ENCODE measurements around the gene PPFIBP1. TPM values are rescaled to one million over a fixed set of nuclear protein-coding genes. Genes with fewer than 3 reads are reported as not detected.

Gene PPFIBP1
- total and polyA plus RNA-seq, 2 donors (not counting 1 experiment from before 2014, with no cell fraction given) = 3.3 to 15.0 TPM

- no peaks in the 10 kb centered on the region for H4K20me1 ChIP-seq (ENCODE audit: control insufficient read depth, insufficient read depth, low read length, poor library complexity, severe bottlenecking)
- no peaks in the 10 kb centered on the region for H3K27me3 ChIP-seq (replicated peaks in 1 of 4; ENCODE audit: control extremely low read depth in 1 of 4, control insufficient read depth in 3 of 4, insufficient read depth in 4 of 4, low read length in 3 of 4)
- CTCF ChIA-PET = no interaction called here
- intact Hi-C loops (cut with micrococcal nuclease) = no loop called here
- H3K4me3 ChIP-seq (ENCODE audit: control extremely low read depth in 1 of 5, extremely low read depth in 1 of 5, insufficient read depth in 1 of 5, low read depth in 2 of 5, low read length in 4 of 5) = no peak overlapping the region
- no CpG with 5 or more reads among the region's 1 CpG for WGBS (ENCODE audit: insufficient coverage)
- H3K36me3 ChIP-seq (replicated peaks in 1 of 2; ENCODE audit: control extremely low read depth in 1 of 2, control insufficient read depth in 1 of 2, extremely low read depth in 1 of 2, insufficient read depth in 2 of 2, low read length in 1 of 2) = no peaks in the 10 kb centered on the region
- H3K4me1 ChIP-seq (ENCODE audit: control insufficient read depth in 2 of 2, insufficient read depth in 2 of 2, low read length in 2 of 2) = no peaks in the 10 kb centered on the region
- ATAC-seq (ENCODE audit: low read depth) = no peak
- peaks cover 0 to 6% (median 1%) of the 10 kb centered on the region in 3 donors for H3K9me3 ChIP-seq (ENCODE audit: control extremely low read depth in 1 of 3, control insufficient read depth in 2 of 3, insufficient read depth in 1 of 3, low read length in 2 of 3)
- no peak overlapping the region for H2AFZ ChIP-seq (ENCODE audit: insufficient read depth, low read depth, low read length, poor library complexity, severe bottlenecking)
- no peaks in the 10 kb centered on the region for H3K27me3 Mint-ChIP-seq
- DNase-seq = no peak
- no peak overlapping the region for H3K4me2 ChIP-seq (replicated peaks; ENCODE audit: low read depth, low read length, poor library complexity, severe bottlenecking)
- H3K27ac ChIP-seq (ENCODE audit: low read length in 2 of 2) = no peak overlapping the region
- no peak overlapping the region for H3K9ac ChIP-seq (ENCODE audit: low read length)
- TF ChIP-seq EZH2 (IDR thresholded peaks at IDR 0.05; ENCODE audit: borderline replicate concordance, insufficient read depth, low read depth, low read length, poor library complexity, severe bottlenecking) (no peak), CTCF (IDR thresholded peaks at IDR 0.05) (no peak)
- H3K4me1 Mint-ChIP-seq = peaks cover 3% of the 10 kb centered on the region
- POLR2A ChIA-PET = no interaction called here
- no peak overlapping the region for H3K27ac Mint-ChIP-seq
- no peaks in the 10 kb centered on the region for H3K79me2 ChIP-seq (ENCODE audit: control insufficient read depth, insufficient read depth, low read length)
- H3K4me3 Mint-ChIP-seq = no peak overlapping the region
- H3K9me3 Mint-ChIP-seq (ENCODE audit: insufficient read depth) = no peaks in the 10 kb centered on the region
These were observed 78.5 kb downstream of the PPFIBP1 start for GRCh38 chr12:27602516-27602915.

GRCh38 chr12:27604431-27604830 is 80.4 kb downstream of the PPFIBP1 start:
- no peak overlapping the region for H3K4me3 Mint-ChIP-seq
- no peaks in the 10 kb centered on the region for H3K36me3 ChIP-seq (replicated peaks in 1 of 2; ENCODE audit: control extremely low read depth in 1 of 2, control insufficient read depth in 1 of 2, extremely low read depth in 1 of 2, insufficient read depth in 2 of 2, low read length in 1 of 2)
- CTCF ChIA-PET = no interaction called here
- no peak overlapping the region for H3K9ac ChIP-seq (ENCODE audit: low read length)
- H3K4me1 ChIP-seq (ENCODE audit: control insufficient read depth in 2 of 2, insufficient read depth in 2 of 2, low read length in 2 of 2) = no peaks in the 10 kb centered on the region
- H3K4me1 Mint-ChIP-seq = peaks cover 3% of the 10 kb centered on the region
- intact Hi-C loops (cut with micrococcal nuclease) = no loop called here
- no peaks in the 10 kb centered on the region for H3K27me3 Mint-ChIP-seq
- H2AFZ ChIP-seq (ENCODE audit: insufficient read depth, low read depth, low read length, poor library complexity, severe bottlenecking) = no peak overlapping the region
- 100% methylated on average over 2 of the region's 3 CpGs for WGBS (ENCODE audit: insufficient coverage)
- H3K4me3 ChIP-seq (ENCODE audit: control extremely low read depth in 1 of 5, extremely low read depth in 1 of 5, insufficient read depth in 1 of 5, low read depth in 2 of 5, low read length in 4 of 5) = no peak overlapping the region
- no peak for ATAC-seq (ENCODE audit: low read depth)
- H3K9me3 ChIP-seq (ENCODE audit: control extremely low read depth in 1 of 3, control insufficient read depth in 2 of 3, insufficient read depth in 1 of 3, low read length in 2 of 3) = peaks cover 0 to 1% (median 0%) of the 10 kb centered on the region in 3 donors
- no peak for TF ChIP-seq CTCF (IDR thresholded peaks at IDR 0.05)
- no peak for TF ChIP-seq EZH2 (IDR thresholded peaks at IDR 0.05; ENCODE audit: borderline replicate concordance, insufficient read depth, low read depth, low read length, poor library complexity, severe bottlenecking)
- no peak overlapping the region for H3K27ac Mint-ChIP-seq
- no peaks in the 10 kb centered on the region for H3K9me3 Mint-ChIP-seq (ENCODE audit: insufficient read depth)
- H3K79me2 ChIP-seq (ENCODE audit: control insufficient read depth, insufficient read depth, low read length) = no peaks in the 10 kb centered on the region
- H4K20me1 ChIP-seq (ENCODE audit: control insufficient read depth, insufficient read depth, low read length, poor library complexity, severe bottlenecking) = no peaks in the 10 kb centered on the region
- DNase-seq = no peak
- no peak overlapping the region for H3K27ac ChIP-seq (ENCODE audit: low read length in 2 of 2)
- POLR2A ChIA-PET = no interaction called here
- no peaks in the 10 kb centered on the region for H3K27me3 ChIP-seq (replicated peaks in 1 of 4; ENCODE audit: control extremely low read depth in 1 of 4, control insufficient read depth in 3 of 4, insufficient read depth in 4 of 4, low read length in 3 of 4)
- no peak overlapping the region for H3K4me2 ChIP-seq (replicated peaks; ENCODE audit: low read depth, low read length, poor library complexity, severe bottlenecking)
